Ectodermal cell (in vitro differentiated cells): Measurements from ENCODE around the gene PTCD1. TPM values are rescaled to one million over a fixed set of nuclear protein-coding genes. Genes with fewer than 3 reads are reported as not detected.
A peak's percentile ranks its signal among the peaks of the same experiment; 100 is the strongest.

Experiments
- H3K27ac ChIP-seq: 2 replicates; pipeline ENCODE4 v1.7.0; 2013; ENCODE audit warnings: mild to moderate bottlenecking, low read depth, low read length; ENCODE audit not compliant: insufficient read depth, poor library complexity, severe bottlenecking
- H3K27me3 ChIP-seq: 2 replicates; pipeline ENCODE4 v1.7.0; 2013; ENCODE audit warnings: mild to moderate bottlenecking, low read length; ENCODE audit not compliant: insufficient read depth, control insufficient read depth, poor library complexity, severe bottlenecking
- H3K36me3 ChIP-seq: one replicate; pipeline ENCODE4 v1.7.0; 2013; ENCODE audit warnings: low read length; ENCODE audit not compliant: control insufficient read depth, insufficient read depth
- H3K4me1 ChIP-seq: one replicate; pipeline ENCODE4 v1.7.0; 2013; ENCODE audit warnings: low read length; ENCODE audit not compliant: control insufficient read depth, insufficient read depth
- H3K4me3 ChIP-seq: 2 replicates; pipeline ENCODE4 v1.7.0; 2013; ENCODE audit warnings: low read depth, low read length, control low read depth; ENCODE audit not compliant: insufficient read depth
- H3K9me3 ChIP-seq: 2 replicates; pipeline ENCODE4 v1.7.0; 2013; ENCODE audit warnings: mild to moderate bottlenecking, low read length, moderate library complexity; ENCODE audit not compliant: control insufficient read depth
- WGBS, 2 experiments: methylation state at CpG; one replicate each; pipeline ENCODE4 v1.1.7; 2013; ENCODE audit warnings: missing lambda C conversion rate in 2 of 2; 5-methylcytosine and 5-hydroxymethylcytosine counted together
- polyA plus RNA-seq, 4 experiments: library from polyadenylated mRNA; stranded (reverse); fragments of 50-300 nt; gene quantifications; one replicate each; pipeline ENCODE4 v1.2.3, GENCODE V29; 2013

The PTCD1 gene
- polyA plus RNA-seq (2013, experiment 1 of 4) = 7.7 TPM
- polyA plus RNA-seq (2013, experiment 2 of 4) = 11.2 TPM
- polyA plus RNA-seq (2013, experiment 3 of 4) = 5.2 TPM
- 5.3 TPM for polyA plus RNA-seq (2013, experiment 4 of 4)

GRCh38 chr7:99438573-99439480 lies at the start of gene PTCD1, which contains the start of gene CPSF4:
Gene PTCD1 (minus strand): TSS chr7:99438798. CDS start chr7:99435242, 3,556 bp downstream.
Gene CPSF4 (plus strand): TSS chr7:99438943. CDS start chr7:99439083, 140 bp downstream.
- Histone ChIP-seq H3K4me3 (peak within 1 kb of the TSS; percentile 91), H3K27me3 (no peaks in the 10 kb centered on the region), H3K36me3 (peaks cover 25% of the 10 kb centered on the region), H3K9me3 (no peaks in the 10 kb centered on the region), H3K27ac (peak within 1 kb of the TSS; percentile 86), H3K4me1 (peaks cover 13% of the 10 kb centered on the region)
- 0% methylated on average over 89 of the region's 89 CpGs for WGBS, 2 experiments

- Histone ChIP-seq H3K4me3 (no peak overlapping the region), H3K27me3 (no peaks in the 10 kb centered on the region), H3K36me3 (no peaks in the 10 kb centered on the region), H3K9me3 (no peaks in the 10 kb centered on the region), H3K27ac (no peak overlapping the region), H3K4me1 (no peaks in the 10 kb centered on the region)
- 95 to 97% methylated on average over 5 of the region's 5 CpGs for WGBS, 2 experiments
Observed at GRCh38 chr7:99485094-99485493, 46.5 kb upstream of the PTCD1 start.

DNA sequence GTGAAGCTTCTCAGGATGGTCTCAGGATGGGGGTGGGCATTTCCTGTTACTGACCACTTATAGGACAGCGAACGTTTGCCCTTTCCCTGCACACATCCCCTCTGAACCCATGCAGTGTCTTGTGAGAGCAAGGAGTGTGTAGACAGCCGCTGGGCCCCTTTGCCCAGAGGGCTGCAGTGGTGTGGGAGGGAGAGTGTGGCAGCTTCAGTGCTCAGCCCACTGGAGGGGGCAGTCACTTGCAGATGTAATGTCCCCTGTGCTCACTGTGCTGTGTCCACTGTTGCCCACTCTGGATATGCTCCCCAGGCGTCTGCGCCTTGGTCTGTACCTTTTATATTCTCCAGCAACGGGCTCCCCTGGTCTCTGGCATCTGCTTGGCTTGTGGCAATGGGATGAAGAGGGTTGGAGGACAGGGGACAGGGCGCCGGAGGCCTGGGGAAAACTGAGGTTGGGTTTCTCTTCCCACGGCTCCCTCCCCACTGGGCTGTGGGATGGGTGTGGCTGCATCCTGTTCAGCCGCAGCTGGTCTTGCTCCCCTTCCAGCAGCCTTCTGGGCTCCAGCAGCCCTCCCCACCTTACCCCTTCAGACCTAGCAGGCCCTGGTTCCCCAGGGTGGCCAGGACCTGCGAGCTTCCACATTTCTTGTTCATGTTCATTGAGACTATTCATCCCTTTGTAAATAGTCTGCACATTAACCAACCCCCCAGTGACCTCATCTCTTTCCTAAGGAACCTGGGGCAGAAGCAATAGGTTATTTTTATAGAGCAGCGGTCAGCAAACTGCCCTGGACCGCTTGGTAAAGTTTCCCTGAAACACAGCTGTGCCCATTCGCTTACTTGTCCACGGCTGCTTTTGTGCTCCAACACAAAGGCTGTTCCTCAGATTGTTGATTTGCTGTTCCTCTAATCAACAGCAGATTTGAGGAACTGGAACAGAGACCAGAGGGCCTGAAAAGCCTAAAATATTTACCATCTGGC lies 40.2 kb upstream of the PTCD1 start:
- Histone ChIP-seq H3K4me3 (no peak overlapping the region), H3K4me1 (peaks cover 3% of the 10 kb centered on the region), H3K36me3 (peaks cover 6% of the 10 kb centered on the region), H3K9me3 (no peaks in the 10 kb centered on the region), H3K27me3 (no peaks in the 10 kb centered on the region), H3K27ac (no peak overlapping the region)
- WGBS, 2 experiments = 95 to 96% methylated on average over 15 of the region's 15 CpGs

DNA sequence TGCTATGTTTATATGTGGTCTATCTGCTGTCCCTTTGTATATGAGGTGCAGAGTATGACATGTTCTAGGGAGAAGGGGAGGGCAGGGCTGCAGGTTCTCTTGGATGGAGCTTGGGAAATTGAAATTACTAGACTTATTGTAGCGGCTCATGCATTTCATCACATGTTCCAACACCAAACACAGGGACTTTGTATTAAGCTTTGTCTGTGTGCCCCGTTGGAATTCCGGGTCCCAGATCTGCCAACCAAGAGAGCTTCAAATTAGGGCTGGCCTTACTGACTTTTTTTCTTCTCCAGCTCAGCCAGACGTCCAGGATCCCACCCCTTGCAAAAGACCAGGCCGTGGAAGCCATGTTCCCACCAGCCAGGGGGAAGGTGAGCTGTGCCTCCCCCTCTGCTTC lies 37.5 kb upstream of the PTCD1 start:
- H3K27me3 ChIP-seq = no peaks in the 10 kb centered on the region
- peaks cover 6% of the 10 kb centered on the region for H3K4me1 ChIP-seq
- H3K27ac ChIP-seq = no peak overlapping the region
- H3K9me3 ChIP-seq = no peaks in the 10 kb centered on the region
- peaks cover 6% of the 10 kb centered on the region for H3K36me3 ChIP-seq
- WGBS, 2 experiments = 89 to 93% methylated on average over 5 of the region's 5 CpGs
- H3K4me3 ChIP-seq = no peak overlapping the region

- Histone ChIP-seq H3K9me3 (no peaks in the 10 kb centered on the region), H3K4me3 (peak overlapping the region; percentile 95), H3K27me3 (peaks cover 9% of the 10 kb centered on the region), H3K4me1 (peaks cover 6% of the 10 kb centered on the region), H3K27ac (peak overlapping the region; percentile 71), H3K36me3 (no peaks in the 10 kb centered on the region)
- 11 to 14% methylated on average over 7 of the region's 7 CpGs for WGBS, 2 experiments
Observed at GRCh38 chr7:99473315-99473596, 34.7 kb upstream of the PTCD1 start.

- Histone ChIP-seq H3K27me3 (peaks cover 9% of the 10 kb centered on the region), H3K27ac (peak within 1 kb of the TSS; percentile 71), H3K36me3 (no peaks in the 10 kb centered on the region), H3K4me1 (peaks cover 6% of the 10 kb centered on the region), H3K9me3 (no peaks in the 10 kb centered on the region), H3K4me3 (peak within 1 kb of the TSS; percentile 95)
- WGBS, 2 experiments = 1% methylated on average over 56 of the region's 56 CpGs
Observed at GRCh38 chr7:99472561-99473314, 34.1 kb upstream of the PTCD1 start, which contains the start of gene ZNF789. Gene ZNF789 (plus strand): TSS chr7:99472890. CDS start chr7:99476457, 3,567 bp downstream.

DNA sequence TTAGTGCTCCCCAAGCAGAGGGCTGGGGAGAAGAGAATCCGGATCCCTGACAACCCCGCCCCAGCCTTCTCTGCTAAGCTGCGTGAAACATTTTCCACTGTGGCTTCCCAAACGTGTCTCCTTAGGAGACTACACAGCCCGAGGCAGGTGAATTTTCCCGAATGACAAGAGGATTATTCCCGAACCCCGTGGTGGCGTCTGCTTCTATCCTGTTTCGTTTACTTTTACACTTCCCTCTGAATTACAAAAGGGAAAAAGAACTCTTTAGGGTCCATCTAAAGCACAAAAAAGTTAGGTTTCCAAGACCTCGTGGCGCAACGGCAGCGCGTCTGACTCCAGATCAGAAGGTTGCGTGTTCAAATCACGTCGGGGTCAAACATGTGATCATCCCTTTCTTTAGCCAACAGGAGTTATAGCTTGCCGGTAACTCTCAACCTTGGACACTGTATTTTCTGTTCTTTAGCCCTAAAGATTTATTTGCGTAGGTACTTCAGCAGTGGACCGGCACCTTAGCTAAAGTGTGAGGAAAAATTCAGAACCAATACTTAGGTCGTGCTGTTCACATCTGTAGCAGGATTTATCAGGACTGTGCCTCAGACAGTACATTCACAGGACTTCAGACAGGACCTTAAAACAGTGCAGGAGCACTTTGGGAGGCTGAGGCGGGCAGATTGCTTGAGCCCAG lies 30.9 kb upstream of the PTCD1 start:
- H3K4me3 ChIP-seq = no peak overlapping the region
- H3K9me3 ChIP-seq = no peaks in the 10 kb centered on the region
- no peak overlapping the region for H3K27ac ChIP-seq
- H3K36me3 ChIP-seq = no peaks in the 10 kb centered on the region
- WGBS, 2 experiments = 57 to 58% methylated on average over 23 of the region's 23 CpGs
- H3K4me1 ChIP-seq = peaks cover 6% of the 10 kb centered on the region
- H3K27me3 ChIP-seq = peaks cover 9% of the 10 kb centered on the region

GRCh38 chr7:99468336-99468918 lies 29.8 kb upstream of the PTCD1 start:
- no peak overlapping the region for H3K4me3 ChIP-seq
- no peak overlapping the region for H3K27ac ChIP-seq
- H3K4me1 ChIP-seq = no peaks in the 10 kb centered on the region
- H3K27me3 ChIP-seq = peaks cover 9% of the 10 kb centered on the region
- WGBS, 2 experiments = 92 to 93% methylated on average over 29 of the region's 29 CpGs
- H3K9me3 ChIP-seq = no peaks in the 10 kb centered on the region
- peaks cover 4% of the 10 kb centered on the region for H3K36me3 ChIP-seq

DNA sequence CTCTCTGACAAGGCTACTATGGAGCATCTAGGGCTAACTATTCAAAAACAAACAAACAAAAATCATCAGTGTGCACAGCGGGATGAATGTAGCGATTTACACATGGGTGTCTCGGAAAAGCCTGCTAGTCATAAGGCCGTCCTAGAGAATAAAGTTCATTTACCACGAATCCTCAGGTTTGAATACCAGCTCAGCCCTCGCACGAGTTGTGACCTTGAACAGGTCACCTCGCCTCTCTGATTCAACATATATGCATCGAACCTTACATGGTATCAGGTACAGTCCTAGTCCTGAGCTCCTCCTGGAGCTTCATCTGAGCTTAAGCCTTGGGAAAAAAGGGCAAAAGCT lies 26.8 kb upstream of the PTCD1 start:
- H3K27ac ChIP-seq = peak overlapping the region; percentile 51
- H3K27me3 ChIP-seq = peaks cover 9% of the 10 kb centered on the region
- H3K9me3 ChIP-seq = no peaks in the 10 kb centered on the region
- peak overlapping the region; percentile 73 for H3K4me3 ChIP-seq
- 17 to 20% methylated on average over 9 of the region's 9 CpGs for WGBS, 2 experiments
- H3K4me1 ChIP-seq = no peaks in the 10 kb centered on the region
- peaks cover 9% of the 10 kb centered on the region for H3K36me3 ChIP-seq
